Measurements from ENCODE around the gene EIF1AD. TPM values are rescaled to one million over a fixed set of nuclear protein-coding genes. Genes with fewer than 3 reads are reported as not detected.
"Not testable (repeated sequence)": the region's sequence is repeated elsewhere in the genome, so short reads cannot be mapped to it uniquely, and the experiment has no call there.

Gene EIF1AD
- total RNA-seq, 2 donors from 2014 or later: 21.6 to 31.3 TPM

DNA sequence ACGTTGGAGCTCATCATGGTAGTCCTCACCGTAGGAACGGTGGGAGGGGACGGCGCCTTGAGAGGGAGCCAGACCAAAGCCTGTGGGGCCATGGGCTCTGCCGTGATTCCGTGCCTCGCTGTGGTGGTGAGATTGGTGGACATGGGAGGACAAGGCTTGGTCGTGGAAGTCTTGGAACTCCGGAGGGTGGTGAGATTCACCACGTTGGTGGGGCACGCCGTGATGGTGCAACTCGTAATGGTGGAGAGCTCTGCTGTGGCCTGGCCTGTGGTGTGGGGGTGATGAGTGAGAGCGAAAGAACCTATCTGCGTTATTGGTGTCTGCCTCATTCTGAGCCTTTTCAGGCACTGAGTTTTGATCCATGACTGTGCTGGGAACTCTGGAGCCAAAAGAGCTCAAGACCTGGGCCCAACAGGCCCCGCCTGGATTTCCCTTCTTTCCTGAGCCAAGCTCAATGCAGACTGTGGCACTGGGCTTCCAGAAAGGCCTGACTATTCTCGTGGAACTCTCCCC, 24.1 kb upstream of the EIF1AD start, which contains the start of gene CATSPER1:
Gene CATSPER1 (minus strand): TSS at position 463 of the 513 bp plus-strand sequence. CDS start 100 bp downstream, at position 363.
- DNase-seq (no peak), ATAC-seq (no peak)
- intact Hi-C loops (cut with DNase I, micrococcal nuclease): no loop called here

DNA sequence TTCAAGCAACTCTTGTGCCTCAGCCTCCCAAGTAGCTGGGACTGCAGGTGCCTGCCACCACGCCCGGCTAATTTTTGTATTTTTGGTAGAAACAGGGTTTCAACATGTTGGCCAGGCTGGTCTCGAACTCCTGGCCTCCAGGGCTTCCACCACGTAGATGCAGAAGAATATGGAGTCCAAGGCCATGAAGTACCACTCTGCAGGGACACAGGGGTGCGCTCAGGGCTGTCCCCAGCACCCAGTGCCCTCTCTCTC, 21.2 kb upstream of the EIF1AD start:
- ATAC-seq; intact Hi-C loops (cut with DNase I, micrococcal nuclease); DNase-seq: not testable (repeated sequence)

DNA sequence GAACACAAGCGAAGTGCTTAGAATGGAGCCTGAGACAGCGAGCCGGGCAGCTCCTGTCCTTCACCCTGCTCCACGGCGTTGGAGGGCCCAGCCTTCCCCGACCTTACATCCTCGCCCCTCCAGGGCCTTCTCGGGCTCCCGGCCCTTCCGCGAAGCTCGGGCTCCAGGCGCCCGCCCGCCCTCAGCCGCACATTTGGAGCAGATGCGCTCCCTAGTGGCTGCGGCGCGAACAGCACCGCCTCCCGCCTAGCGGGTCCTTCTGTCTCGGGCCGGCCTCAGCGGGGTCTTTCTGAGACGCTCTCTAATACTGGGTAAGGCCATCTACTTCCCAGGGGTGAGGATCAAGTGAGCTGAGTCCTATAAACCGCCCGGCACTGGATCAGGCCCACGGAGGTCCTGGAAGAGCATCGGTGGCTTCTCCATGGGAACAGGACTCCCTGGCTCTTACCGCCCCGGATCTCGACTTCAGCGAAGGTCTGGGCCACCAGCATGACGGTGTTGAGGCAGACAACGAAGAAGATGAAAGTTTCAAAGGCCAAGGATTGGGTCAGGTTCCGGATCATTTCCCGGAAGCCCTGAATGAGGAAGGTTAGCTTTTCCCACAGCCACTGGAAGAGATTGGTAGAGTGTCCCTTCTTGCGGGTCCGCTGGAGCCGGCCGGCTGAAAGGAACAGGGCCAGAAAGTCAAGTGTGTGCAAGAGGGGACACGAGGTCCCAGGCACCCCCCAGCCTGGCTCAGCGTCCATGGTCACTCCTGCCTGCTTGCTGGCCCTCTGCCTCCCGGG, 20.6 kb upstream of the EIF1AD start:
- ATAC-seq (peak; percentile 91), DNase-seq (peak in 1 of 2 donors; percentile 80)
- intact Hi-C loops (cut with DNase I, micrococcal nuclease): no loop called here

DNA sequence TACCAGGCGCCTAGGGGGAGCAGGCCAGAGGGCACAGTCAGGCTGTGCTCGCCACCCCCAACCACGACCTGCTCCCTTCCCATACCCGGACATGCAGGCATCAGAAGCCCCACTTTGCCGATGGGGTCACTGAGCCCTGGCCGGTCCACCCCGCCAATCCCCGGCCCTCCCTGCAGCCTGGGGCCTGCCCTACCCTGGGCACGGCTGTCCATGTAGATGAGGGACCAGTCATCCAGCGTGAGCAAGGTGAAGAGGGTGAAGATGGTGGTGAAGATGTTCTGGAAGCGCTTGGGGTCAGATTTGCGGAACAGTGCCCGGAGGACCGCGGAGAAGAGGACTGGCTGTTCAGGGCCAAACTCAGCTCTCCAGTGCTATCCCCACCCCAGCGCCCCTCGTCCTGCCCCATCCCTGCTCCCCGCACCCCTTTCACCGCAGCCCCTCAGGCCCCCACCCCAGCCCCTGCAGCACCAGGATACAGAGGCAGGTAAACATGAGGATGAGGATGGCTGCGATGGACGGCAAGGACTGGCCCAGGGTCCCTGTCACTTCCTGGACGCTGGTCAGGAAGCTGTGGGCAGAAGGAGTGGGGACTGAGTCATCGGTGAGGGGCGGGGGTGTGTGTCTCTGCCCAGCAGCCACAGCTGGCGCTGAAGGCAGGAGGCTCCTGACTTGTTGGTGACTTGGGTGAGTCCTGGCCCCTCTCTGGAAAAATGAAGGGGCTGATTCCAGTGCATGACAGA, 18.8 kb upstream of the EIF1AD start:
- peak in 1 of 2 donors; percentile 53 for DNase-seq
- peak; percentile 41 for ATAC-seq

DNA sequence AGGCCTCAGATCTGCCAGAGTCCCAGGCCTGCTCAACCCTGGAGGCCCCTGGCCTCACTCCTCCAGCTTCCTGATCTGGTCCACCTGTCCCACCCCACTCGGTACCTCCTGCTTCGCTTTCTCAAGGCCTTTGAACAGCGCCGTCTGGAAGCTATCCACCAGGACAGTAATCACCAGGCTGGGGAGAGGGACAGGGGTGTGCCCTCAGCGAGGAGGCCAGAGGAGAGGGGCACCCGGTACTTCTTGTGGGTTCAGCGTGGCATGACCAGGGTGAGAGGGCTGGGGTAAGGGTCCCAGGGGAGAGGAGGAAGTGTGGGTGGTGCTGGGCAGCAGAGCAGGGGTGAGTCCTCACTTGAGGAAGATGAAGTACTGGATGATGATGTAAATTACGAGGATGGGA, 18.3 kb upstream of the EIF1AD start:
- DNase-seq (no peak), ATAC-seq (no peak)

More for the DNA sequence above, 18.8 kb upstream of the EIF1AD start:
- intact Hi-C loops (cut with DNase I, micrococcal nuclease): no loop called here

DNA sequence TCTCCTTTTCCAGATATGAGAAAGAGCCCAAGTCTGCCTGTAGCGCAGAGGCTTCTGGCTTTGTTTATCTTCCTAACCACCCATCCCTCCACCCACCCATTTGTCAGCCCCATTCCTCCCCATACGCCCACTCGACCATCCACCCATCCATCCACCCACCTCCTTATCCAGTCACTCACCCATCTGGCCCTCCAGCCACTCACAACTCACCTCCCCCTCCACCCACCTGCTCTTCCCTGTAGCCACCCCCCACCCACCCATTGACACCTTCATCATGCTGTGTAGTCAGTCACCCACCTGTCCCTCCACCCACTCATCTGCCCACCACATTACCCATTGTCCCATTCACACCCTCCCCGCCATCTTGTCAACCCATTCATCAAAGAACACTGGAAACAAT, 15.4 kb upstream of the EIF1AD start:
- intact Hi-C loops (cut with DNase I, micrococcal nuclease): no loop called here
- DNase-seq (no peak), ATAC-seq (no peak)

More for the DNA sequence above, 18.3 kb upstream of the EIF1AD start:
- intact Hi-C loops (cut with DNase I, micrococcal nuclease): no loop called here

DNA sequence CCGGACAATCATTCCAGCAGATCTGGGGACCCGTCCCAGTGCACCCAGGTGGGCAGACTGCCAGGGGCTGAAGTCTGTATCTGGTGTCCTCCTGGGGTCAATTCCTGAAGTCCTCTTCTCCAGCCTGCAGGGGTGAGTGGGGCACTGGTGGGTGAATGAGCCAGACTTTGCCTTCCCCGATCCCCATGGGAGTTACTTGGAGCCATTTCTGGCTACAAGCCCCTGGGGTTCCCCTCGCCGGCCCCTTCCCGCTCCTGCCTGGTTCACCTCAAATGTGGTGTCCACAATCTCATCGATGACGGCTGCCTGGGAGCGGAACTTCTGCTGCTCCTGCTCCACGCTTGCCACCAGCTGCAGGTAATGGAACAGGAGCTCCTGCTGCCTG, 14.8 kb upstream of the EIF1AD start:
- DNase-seq (no peak), ATAC-seq (no peak)
- intact Hi-C loops (cut with DNase I, micrococcal nuclease): no loop called here

DNA sequence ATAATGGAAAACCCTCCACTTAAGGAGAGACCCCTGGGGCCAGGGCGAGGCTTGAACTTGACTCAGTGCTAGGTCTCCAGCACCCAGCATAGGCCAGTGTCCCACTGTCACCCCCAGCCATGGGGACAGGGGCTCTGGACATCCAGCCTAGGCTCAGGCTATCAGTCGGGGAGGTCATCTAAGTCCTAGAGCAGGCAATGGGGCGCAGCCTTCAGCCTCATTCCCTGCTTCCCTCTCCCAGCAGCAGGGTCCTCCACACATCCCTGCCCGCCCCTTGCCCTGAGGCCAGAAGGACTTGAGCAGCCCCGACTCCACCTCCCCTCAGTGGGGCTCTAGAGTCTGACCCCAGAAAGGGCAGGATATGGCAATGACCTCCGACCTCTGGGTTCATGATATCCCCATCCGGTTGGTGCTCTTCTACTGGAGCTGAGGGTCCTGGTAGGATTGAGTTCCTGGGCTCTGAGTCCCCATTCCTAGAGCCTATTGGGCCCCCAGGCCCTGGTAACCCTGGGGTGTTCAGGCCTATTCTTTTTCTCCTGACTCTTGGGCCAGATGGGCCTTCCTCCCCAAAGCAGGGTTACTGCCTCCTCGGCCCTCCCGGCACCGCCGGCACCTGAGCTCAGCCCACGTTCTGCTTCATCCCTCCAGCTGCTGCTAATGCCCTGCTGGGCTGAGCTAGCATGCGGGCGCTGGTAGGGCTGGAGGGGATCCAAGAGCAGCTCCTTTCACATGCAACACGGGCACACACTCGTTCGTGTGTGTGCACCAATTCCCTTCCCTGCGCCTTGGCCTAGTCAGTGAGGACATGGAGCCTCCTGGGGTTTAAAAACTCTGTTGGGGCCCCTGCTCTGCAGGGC, 14.2 kb upstream of the EIF1AD start:
- intact Hi-C loops (cut with DNase I, micrococcal nuclease): no loop called here
- ATAC-seq (no peak), DNase-seq (no peak)

DNA sequence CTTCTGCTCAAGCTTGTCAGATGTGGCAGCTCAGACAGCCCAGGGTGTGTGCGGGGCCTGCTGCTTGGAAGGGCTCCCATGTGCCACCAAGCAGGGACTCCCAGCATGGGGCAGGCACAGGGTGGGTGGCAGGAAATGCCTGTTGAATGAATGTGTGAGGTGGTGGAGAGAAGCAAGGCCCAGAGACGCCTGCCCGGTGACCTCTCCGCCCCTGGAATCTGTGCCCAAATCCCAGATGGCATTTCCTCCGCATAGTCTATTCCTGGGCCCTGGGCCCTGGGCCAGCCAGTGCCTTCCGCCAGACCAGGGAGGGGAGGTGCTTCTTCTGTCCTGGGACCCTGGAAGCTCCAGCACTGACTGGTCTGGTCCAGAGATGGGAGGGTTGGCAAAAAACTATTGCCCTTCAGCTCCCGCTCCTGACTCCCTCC, 13.5 kb upstream of the EIF1AD start:
- intact Hi-C loops (cut with DNase I, micrococcal nuclease): no loop called here
- DNase-seq: no peak
- ATAC-seq: no peak

DNA sequence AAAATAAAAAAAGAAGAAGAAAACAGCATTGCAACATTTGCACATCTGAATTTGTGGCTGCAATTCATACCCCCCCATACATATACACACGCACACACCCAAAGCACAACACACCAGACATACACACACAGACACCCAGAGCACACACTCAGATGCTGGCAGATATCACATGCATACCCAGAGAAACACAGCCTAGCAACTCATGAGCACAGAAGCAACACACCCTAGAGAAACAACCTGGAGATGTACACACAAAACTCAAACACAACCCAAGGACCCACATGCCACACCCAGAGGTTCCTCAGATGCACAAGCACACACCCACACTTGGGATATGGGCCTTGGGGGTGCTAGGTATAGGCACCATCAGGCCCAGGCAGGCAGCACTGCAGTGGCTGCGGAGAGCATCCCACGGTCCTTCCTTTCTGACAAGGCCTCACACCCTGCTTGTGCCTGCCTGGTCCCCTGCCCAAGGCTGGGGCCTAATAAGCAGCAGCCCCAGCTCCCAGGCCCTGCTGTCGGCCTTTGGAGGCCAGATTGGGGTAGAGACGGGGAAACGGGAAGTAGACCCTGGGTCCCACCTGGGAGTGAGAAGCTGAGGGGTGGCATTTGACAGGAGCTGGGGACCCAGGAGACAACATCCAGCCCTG, 13.0 kb upstream of the EIF1AD start:
- DNase-seq: no peak
- intact Hi-C loops (cut with DNase I, micrococcal nuclease): no loop called here
- no peak for ATAC-seq

DNA sequence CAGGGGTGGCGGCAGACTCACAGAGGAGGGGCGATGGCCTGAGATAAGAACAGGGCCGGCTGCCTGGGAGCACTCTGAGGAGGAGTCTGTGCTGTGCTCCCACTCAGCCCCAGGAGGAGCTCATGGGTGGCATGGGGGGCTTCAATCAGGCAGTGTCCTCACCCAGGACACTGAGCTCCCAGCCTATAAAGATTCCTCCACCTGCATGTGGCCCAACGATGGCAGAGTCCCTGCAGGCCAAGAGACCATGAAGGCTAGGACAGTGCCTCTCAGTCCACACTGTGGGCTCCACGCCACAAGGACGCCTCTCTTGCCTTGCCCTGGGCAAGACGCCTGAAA, 11.8 kb upstream of the EIF1AD start:
- intact Hi-C loops (cut with DNase I, micrococcal nuclease): no loop called here
- DNase-seq: no peak
- ATAC-seq: no peak

DNA sequence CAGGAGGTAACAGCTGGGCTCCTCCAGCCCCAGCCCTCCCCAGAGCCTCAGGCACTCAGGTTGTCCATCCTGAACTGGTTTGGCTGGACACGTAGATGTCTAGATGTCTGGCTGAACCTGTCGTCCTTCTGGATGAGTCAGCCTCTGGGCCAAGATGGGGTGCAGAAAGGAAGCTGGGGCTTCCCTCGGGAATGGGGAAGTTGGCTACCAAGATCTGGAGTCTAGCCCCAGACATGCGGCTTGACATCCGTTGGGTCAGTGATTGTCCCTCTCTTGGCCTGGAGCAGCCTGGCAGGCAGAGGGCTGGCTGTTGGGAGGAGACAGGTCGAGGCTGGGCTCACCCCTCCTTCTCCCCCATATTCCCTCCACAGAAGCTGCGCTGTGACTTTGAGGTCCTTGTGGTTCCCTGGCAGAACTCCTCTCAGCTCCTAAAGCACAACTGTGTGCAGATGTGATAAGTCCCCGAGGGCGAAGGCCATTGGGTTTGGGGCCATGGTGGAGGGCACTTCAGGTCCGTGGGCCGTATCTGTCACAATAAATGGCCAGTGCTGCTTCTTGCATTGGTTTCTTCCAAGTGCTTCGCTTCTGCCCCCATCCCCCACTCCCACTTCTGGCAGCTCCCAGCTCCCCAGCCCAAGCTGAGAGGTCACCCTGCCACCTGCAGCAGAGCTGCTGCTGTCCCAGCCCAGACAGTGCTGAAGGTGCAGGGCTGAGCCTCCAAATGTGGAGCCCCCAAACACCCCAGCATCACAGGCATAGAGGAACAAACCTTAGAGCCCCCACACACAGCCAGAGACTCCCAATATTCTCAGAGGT, 11.2 kb upstream of the EIF1AD start:
- intact Hi-C loops (cut with DNase I, micrococcal nuclease): no loop called here
- ATAC-seq: no peak
- DNase-seq: no peak

DNA sequence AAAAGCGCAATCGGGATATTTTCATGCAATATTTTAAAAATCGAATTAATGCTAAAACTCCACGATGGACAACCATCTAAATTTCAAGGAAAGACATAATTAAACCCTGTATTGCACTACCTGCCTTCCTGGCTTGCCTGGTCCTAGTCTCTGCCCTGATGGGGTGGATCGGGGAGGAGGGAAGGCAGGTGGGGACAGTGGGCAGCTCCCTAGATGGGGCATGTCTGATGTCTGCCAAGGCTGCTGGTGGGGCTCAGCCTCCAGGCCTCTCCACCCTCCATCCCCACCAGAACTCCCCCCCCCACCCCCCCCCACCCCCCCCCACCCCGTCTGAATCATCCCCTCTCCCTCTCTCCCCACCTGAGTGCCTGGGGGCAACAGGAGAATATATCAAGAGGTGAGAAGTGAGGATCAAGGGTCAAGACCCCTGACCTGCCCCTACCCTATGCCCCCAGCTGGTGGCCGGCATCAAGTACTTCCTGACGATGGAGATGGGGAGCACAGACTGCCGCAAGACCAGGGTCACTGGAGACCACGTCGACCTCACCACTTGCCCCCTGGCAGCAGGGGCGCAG, 10.5 kb upstream of the EIF1AD start:
- intact Hi-C loops (cut with DNase I, micrococcal nuclease): no loop called here
- DNase-seq (no peak), ATAC-seq (no peak)

DNA sequence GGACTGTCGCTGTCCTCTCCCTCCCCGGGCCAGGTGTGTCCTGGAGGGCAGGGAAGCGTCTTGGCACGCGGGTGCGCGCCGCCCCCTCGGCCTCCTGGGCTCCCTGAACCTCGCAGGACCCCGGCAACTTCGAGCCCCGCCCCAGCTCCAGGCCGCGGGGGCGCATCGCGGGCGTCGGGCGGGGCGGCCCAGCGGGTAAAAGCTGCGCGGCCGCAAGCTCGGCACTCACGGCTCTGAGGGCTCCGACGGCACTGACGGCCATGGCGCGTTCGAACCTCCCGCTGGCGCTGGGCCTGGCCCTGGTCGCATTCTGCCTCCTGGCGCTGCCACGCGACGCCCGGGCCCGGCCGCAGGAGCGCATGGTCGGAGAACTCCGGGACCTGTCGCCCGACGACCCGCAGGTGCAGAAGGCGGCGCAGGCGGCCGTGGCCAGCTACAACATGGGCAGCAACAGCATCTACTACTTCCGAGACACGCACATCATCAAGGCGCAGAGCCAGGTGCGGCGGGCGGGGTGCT, 9.9 kb upstream of the EIF1AD start, which contains the start of gene CST6:
Gene CST6 (plus strand): TSS at position 224 of the 519 bp plus-strand sequence. CDS start 37 bp downstream, at position 261.
- intact Hi-C loops (cut with DNase I, micrococcal nuclease): no loop called here
- peak; percentile 29 for ATAC-seq
- DNase-seq: no peak

DNA sequence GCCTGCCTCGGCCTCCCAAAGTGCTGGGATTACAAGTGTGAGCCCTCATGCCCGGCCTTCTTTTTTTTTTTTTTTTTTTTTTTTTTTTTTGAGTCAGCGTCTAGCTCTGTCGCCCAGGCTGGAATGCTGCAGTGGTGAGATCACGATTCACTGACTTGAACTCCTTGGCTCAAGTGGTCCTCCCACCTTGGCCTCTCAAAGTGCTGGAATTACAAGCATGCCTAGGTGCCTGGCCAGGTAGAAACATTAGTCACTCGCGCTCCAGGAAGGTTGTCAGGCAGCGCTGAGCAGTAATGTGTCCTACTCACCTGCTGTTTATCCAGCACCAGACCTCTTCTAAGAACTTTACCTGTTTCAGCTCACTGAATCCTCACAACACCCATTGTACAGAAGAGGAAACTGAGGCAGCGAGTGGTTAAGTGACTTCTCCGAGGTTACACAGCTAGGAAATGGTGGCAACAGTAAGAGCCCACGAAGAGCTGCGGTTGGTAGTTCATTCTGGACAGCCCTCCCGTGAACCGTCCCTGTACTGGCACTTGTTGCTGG, 9.4 kb upstream of the EIF1AD start:
- intact Hi-C loops (cut with DNase I, micrococcal nuclease): no loop called here
- no peak for DNase-seq
- no peak for ATAC-seq

DNA sequence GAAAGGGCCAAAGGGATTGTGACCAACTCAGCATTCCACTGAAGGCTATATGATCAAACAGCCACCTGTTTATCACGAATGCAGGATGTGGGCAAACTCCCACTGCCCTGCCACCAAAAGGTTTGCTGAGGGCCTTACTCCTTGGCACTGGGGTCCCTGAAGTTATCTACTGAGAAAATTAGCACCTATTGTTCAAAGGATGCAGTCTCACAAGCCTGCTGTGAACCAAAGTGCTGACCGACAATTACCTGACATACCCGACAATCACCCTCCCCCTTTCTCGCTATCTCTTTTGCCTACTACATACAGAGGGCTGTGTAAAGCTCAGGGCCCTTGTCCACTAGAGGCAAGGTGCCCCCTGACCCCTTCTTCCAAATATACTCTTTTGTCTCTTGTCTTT, 8.1 kb upstream of the EIF1AD start:
- DNase-seq; intact Hi-C loops (cut with DNase I, micrococcal nuclease); ATAC-seq: not testable (repeated sequence)

DNA sequence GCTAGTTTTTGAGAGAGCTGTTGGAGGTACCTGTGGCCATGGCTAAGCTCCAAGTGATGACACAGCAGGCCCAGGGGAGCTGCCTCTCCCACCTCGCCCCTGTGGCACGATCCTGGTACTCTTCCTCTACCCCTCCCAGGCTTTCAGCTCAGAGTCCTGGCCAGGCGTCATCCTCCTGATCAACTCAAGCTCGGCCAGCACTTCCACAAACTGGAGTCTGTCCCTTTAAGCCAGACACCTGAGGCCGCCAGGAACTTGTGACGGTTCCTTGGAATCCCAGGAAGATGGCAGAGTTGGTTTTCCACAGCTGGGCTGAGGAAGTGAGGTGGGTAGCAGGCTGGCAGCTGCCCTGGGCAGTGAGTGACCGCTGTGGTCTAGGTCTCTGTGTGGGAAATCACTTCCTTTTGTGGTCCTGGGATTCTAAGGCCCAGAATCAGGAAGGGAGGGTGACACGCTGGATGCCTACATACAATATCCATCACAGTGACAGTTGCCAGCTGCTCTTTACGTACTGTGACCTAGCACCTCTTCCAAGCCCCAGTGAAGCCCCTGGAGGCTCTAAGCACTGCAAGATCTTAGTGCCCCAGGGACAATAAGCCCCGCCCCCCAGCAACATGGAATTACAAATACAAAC, 6.6 kb upstream of the EIF1AD start:
- ATAC-seq: no peak
- intact Hi-C loops (cut with DNase I, micrococcal nuclease): no loop called here
- DNase-seq: no peak
